ENCODE measurements around the gene KIAA1755.
"Not testable (repeated sequence)": the region's sequence is repeated elsewhere in the genome, so short reads cannot be mapped to it uniquely, and the experiment has no call there.

KIAA1755 gene

GRCh38 chr20:38262931-38263330 lies 2.4 kb upstream of the KIAA1755 start:
- no peak for TF ChIP-seq POLR2A (IDR thresholded peaks at IDR 0.05; ENCODE audit: low read length)
- TF ChIP-seq GATA1 (IDR thresholded peaks at IDR 0.05; ENCODE audit: low read depth, low read length): no peak
- no peak for DNase-seq

GRCh38 chr20:38261054-38261390 lies 487 bp upstream of the KIAA1755 start:
- no peak for DNase-seq
- TF ChIP-seq POLR2A (IDR thresholded peaks at IDR 0.05; ENCODE audit: low read length) (no peak), GATA1 (IDR thresholded peaks at IDR 0.05; ENCODE audit: low read depth, low read length) (no peak)

DNA sequence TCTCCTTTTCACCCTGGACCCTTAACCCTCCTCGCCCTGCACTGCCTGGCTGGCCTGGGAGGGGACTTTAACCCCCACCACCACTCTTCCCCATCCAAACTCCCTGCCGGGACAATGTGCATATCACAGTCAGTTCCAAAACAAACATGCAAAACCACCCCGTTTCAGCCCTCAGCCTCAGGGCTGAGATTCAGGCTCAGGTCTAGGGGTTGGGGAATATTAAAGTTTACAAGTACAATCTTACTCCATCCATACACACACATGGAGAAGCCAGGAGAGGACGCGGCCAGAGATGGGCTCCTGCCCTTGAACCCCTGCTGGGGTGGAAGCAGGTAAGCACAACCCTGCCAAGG lies 534 bp downstream of the KIAA1755 start:
- DNase-seq: no peak
- no peak for TF ChIP-seq POLR2A (IDR thresholded peaks at IDR 0.05; ENCODE audit: low read length)

GRCh38 chr20:38258545-38259215 lies 1.9 kb downstream of the KIAA1755 start:
- DNase-seq: no peak
- TF ChIP-seq GATA1 (IDR thresholded peaks at IDR 0.05; ENCODE audit: low read depth, low read length) (no peak), POLR2A (IDR thresholded peaks at IDR 0.05; ENCODE audit: low read length) (no peak)

DNA sequence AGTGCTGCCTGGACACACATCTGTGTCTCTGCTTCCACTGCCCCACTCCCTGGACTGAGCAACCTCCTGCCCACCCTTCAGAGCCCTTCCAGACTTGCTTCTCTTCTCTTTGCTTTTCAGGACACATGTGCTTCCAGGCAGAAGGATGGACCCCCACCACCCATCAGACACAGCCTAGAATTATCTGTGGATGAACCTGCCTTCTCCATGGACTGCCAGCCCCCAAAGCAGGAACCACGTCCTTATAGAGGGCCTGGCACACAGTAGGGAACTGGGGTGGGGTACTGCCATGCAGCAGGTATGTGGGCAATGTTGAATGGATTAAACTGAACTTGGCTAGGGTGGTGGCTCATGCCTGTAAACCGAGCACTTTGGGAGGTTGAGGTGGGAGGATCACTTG lies 3.6 kb downstream of the KIAA1755 start:
- TF ChIP-seq GATA1 (IDR thresholded peaks at IDR 0.05; ENCODE audit: low read depth, low read length): no peak
- TF ChIP-seq POLR2A (IDR thresholded peaks at IDR 0.05; ENCODE audit: low read length): no peak
- no peak for DNase-seq

DNA sequence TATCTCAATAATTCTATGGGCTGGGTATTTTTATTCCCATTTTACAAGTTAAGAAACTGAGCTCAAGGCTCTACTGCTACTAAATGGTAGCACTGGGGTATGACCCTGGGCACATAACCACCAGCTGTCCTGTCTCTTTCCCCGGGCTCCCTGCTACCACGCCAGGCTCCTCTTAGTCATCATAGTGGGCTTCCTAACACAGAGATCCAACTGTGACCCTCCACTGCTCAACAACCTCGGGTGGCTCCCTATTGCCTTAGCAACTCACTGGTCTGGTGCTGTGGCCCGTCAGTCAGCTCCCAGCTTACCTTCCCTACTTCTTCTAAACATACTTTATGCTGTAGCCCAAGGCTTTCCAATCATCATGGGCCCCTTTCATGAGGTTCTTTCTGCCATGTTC lies 4.5 kb downstream of the KIAA1755 start:
- DNase-seq: no peak
- no peak for TF ChIP-seq GATA1 (IDR thresholded peaks at IDR 0.05; ENCODE audit: low read depth, low read length)
- no peak for TF ChIP-seq POLR2A (IDR thresholded peaks at IDR 0.05; ENCODE audit: low read length)

DNA sequence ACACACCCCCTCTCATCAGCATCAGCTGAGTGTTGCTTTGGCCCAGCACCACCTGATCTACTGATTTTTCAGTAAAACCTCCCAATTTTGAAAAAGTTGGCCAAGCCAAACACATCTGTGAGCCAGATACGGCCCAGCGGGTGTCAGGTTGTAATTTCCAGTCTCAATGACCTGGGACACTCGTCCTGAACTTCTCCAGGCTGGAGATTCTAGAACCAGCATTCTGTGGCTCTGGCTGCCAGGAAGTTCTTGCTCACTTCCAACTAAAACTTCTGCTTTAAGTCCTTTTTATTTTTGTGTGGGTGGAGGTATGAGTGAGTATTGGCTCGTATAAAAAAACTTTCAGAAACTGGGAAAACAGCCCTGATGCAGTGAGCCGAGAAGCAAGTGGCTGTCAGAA lies 5.1 kb downstream of the KIAA1755 start:
- DNase-seq: no peak
- TF ChIP-seq GATA1 (IDR thresholded peaks at IDR 0.05; ENCODE audit: low read depth, low read length) (no peak), POLR2A (IDR thresholded peaks at IDR 0.05; ENCODE audit: low read length) (no peak)

DNA sequence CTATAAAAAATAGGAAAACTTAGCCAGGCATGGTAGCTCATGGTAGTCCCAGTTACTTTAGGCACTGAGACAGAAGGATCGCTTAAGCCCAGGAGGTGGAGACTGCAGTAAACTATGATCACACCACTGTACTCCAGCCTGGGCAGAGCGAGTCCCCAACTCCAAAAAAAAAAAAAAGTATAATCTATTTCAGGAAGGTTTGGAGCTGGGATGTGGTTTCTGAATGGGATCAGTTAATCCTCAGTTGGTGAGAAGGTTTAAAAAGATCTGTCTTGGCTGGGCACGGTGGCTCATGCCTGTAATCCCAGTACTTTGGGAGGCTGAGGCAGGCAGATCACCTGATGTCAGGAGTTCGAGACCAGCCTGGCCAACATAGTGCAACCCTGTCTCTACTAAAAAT lies 5.9 kb downstream of the KIAA1755 start:
- DNase-seq: not testable (repeated sequence)

GRCh38 chr20:38253571-38253970 lies 7.0 kb downstream of the KIAA1755 start:
- no peak for TF ChIP-seq POLR2A (IDR thresholded peaks at IDR 0.05; ENCODE audit: low read length)
- no peak for TF ChIP-seq GATA1 (IDR thresholded peaks at IDR 0.05; ENCODE audit: low read depth, low read length)
- DNase-seq: no peak

DNA sequence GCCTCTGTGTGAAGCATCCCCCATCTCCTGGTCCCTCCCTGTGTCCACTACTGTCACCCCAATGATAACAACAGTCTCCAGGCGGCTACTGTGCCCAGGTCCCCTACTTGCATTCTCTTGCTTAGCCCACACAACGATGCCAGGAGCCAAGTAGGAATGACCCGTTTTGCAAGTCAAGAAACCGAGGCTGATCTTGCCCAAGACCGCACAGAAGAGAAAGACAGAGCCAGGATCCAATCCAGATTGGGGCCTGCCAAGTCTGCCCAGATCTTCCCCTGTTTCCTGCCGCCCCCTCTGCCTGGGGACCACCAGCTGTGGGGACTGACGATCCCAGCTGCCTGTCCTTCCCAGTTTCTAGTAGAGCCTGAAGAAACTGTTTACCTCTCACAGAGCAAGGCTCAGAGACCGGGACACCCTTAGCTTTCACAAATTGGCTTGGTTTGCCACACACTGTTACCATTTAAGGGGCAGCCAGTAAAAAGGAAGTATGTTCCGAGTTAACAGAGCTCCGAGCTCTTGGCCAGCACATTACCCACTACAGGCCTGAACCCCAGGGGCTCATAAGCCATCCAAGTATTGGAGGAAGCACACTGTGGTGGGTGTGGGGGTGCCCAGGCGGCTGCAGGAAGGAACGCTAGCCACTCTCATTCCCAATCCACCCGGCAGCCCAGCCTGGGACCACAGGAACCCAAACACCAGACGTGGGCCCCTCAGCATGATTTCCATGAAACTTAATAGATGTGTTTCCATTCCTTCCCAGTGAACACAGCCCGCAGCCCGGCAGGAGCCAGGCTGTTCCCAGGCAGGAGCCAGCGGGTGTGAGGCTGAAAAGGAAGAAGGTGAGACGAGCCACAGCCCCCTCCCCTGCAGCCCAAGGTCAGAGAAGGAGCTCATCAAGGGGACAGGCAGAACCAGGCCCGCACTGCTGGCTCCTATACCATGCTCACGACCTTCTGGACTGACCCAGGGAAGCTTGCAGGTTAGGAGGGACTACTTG lies 7.9 kb downstream of the KIAA1755 start:
- no peak for DNase-seq
- TF ChIP-seq GATA1 (IDR thresholded peaks at IDR 0.05; ENCODE audit: low read depth, low read length) (no peak), POLR2A (IDR thresholded peaks at IDR 0.05; ENCODE audit: low read length) (no peak)

DNA sequence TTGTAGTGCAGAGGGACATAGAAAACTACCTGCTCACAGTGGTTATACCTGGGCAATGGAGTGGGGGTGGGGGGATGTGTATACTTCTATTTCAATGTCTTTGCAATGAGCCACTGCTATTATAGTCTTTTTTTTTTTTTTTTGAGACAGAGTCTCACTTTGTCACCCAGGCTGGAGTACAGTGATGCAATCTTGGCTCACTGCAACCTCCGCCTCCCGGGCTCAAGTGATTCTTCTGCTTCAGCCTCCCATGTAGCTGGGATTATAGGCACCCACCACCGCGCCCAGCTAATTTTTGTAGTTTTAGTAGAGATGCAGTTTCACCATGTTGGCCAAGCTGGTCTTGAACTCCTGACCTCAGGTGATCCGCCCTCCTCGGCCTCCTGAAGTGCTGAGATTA lies 9.1 kb downstream of the KIAA1755 start:
- DNase-seq: not testable (repeated sequence)

DNA sequence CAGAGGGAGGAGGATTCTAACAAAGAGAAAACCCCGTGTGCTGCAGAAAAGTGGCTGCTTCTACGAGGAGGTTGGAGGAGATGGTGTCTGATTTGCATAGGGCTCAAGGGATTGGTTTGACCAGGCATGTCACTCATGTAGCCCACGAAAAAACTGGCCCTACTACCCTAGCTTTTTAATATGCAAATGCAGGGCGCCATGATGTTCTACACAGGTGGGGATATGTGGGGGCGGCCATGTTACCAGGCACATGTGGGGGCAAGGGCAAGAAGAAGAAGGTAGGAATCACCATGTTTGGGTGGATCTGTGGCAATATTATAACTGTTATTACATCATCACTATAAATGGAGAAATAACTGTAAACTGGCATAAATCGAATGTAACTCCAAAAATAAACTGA lies 9.9 kb downstream of the KIAA1755 start:
- DNase-seq: no peak
- TF ChIP-seq GATA1 (IDR thresholded peaks at IDR 0.05; ENCODE audit: low read depth, low read length) (no peak), POLR2A (IDR thresholded peaks at IDR 0.05; ENCODE audit: low read length) (no peak)

- no peak for DNase-seq
Observed at GRCh38 chr20:38249536-38250310, 10.8 kb downstream of the KIAA1755 start.

DNA sequence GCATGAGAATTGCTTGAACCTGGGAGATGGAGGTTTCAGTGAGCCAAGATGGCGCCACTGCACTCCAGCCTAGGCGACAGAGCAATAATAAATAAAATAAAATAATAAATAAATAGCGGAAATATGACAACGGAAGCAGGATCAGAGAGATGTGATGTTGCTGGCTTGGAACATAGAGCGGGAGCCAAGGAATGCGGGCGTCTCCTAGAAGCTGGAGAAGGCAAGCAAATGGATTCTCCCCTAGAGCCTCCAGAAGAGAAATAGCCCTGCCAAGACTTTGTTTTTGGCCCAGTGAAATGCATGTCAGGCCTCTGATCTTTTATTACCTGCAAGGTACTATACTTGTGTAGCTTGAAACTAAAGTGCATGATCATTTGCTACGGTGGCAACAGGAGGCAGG lies 12.4 kb downstream of the KIAA1755 start:
- TF ChIP-seq POLR2A (IDR thresholded peaks at IDR 0.05; ENCODE audit: low read length) (no peak), GATA1 (IDR thresholded peaks at IDR 0.05; ENCODE audit: low read depth, low read length) (no peak)

More at GRCh38 chr20:38249536-38250310, 10.8 kb downstream of the KIAA1755 start:
- no peak for TF ChIP-seq POLR2A (IDR thresholded peaks at IDR 0.05; ENCODE audit: low read length)

GRCh38 chr20:38247725-38248124 lies 12.8 kb downstream of the KIAA1755 start:
- not testable (repeated sequence) for DNase-seq

More for the DNA sequence above, 12.4 kb downstream of the KIAA1755 start:
- DNase-seq: no peak

All from erythroblast (primary cell).